Suprapubic skin (tissue), 3 donors: ENCODE measurements around the gene FRMD4A.

ENCODE experiments used
- CTCF ChIP-seq, 2 donors: fragments of 200-600 bp in 1 of 2; fragments of 450-650 bp in 1 of 2; sonication (generic) in 1 of 2; IDR thresholded peaks; one replicate each; pipeline ENCODE4 v1.5.1; 2016 to 2019; ENCODE audit warnings: antibody characterized with exemption in 2 of 2, mild to moderate bottlenecking in 1 of 2, moderate library complexity in 1 of 2
- EP300 ChIP-seq: sonication (generic); formaldehyde crosslinking; IDR thresholded peaks from one replicate; pipeline ENCODE4 v1.6.1; 2017; ENCODE audit warnings: antibody characterized with exemption

GRCh38 chr10:13977861-13978532 lies 352.7 kb downstream of the FRMD4A start:
- TF ChIP-seq CTCF (IDR thresholded peaks at IDR 0.05) (no peak), EP300 (no peak)
